Astrocyte (in vitro differentiated cells and primary cell): ENCODE measurements around the gene SARNP. TPM values are rescaled to one million over a fixed set of nuclear protein-coding genes. Genes with fewer than 3 reads are reported as not detected.

ENCODE experiments used
- DNase-seq: peaks from one replicate; pipeline ENCODE4 v3.0.0-alpha.2; 2010; ENCODE audit warnings: low read depth
- FAIRE-seq: peaks from 2 replicates; lab custom pipeline; 2011; peaks lifted over from hg19 to GRCh38; lab: Jason Lieb, UNC
- H2AFZ ChIP-seq: 2 replicates; pipeline ENCODE4 v1.6.0; 2012; ENCODE audit warnings: low read depth, low read length, inconsistent platforms
- H3K27ac ChIP-seq: 2 replicates; pipeline ENCODE4 v1.5.1; 2011; ENCODE audit warnings: low read depth, low read length, inconsistent platforms
- H3K27me3 ChIP-seq: 2 replicates; pipeline ENCODE4 v1.6.0; 2011; ENCODE audit warnings: low read length, inconsistent platforms; ENCODE audit not compliant: insufficient read depth
- H3K36me3 ChIP-seq: 2 replicates; pipeline ENCODE4 v1.5.1; 2011; ENCODE audit warnings: low read length, inconsistent platforms; ENCODE audit not compliant: insufficient read depth
- H3K4me1 ChIP-seq: 2 replicates; pipeline ENCODE4 v1.5.1; 2011; ENCODE audit warnings: low read length, inconsistent platforms; ENCODE audit not compliant: insufficient read depth
- H3K4me2 ChIP-seq: 2 replicates; pipeline ENCODE4 v1.6.0; 2012; ENCODE audit warnings: low read length, inconsistent platforms
- H3K4me3 ChIP-seq: 2 replicates; pipeline ENCODE4 v1.5.1; 2011; ENCODE audit warnings: low read depth, mild to moderate bottlenecking, low read length, inconsistent platforms; ENCODE audit not compliant: insufficient read depth
- H3K79me2 ChIP-seq: 2 replicates; pipeline ENCODE4 v1.6.0; 2012; ENCODE audit warnings: mild to moderate bottlenecking, low read length, inconsistent platforms; ENCODE audit not compliant: insufficient read depth
- H3K9ac ChIP-seq: 2 replicates; pipeline ENCODE4 v1.6.0; 2012; ENCODE audit warnings: mild to moderate bottlenecking, low read length, inconsistent platforms
- H3K9me3 ChIP-seq: 2 replicates; pipeline ENCODE4 v1.5.1; 2012; ENCODE audit warnings: low read depth, mild to moderate bottlenecking, low read length, inconsistent platforms; ENCODE audit not compliant: insufficient read depth
- H4K20me1 ChIP-seq: 2 replicates; pipeline ENCODE4 v1.6.0; 2012; ENCODE audit warnings: low read length, inconsistent platforms; ENCODE audit not compliant: insufficient read depth
- H3K27ac Mint-ChIP-seq: one replicate; pipeline ENCODE4 v1.8.0; 2021; ENCODE audit warnings: mild to moderate bottlenecking, mixed read lengths; ENCODE audit not compliant: unreplicated experiment
- H3K27me3 Mint-ChIP-seq: one replicate; pipeline ENCODE4 v1.8.0; 2021; ENCODE audit warnings: low read depth, mixed read lengths; ENCODE audit not compliant: unreplicated experiment
- H3K36me3 Mint-ChIP-seq: one replicate; pipeline ENCODE4 v1.8.0; 2021; ENCODE audit warnings: low read depth, mixed read lengths; ENCODE audit not compliant: unreplicated experiment
- H3K4me1 Mint-ChIP-seq: one replicate; pipeline ENCODE4 v1.8.0; 2021; ENCODE audit warnings: low read depth, mixed read lengths; ENCODE audit not compliant: unreplicated experiment
- H3K4me3 Mint-ChIP-seq: one replicate; pipeline ENCODE4 v1.8.0; 2021; ENCODE audit warnings: mild to moderate bottlenecking, moderate library complexity, mixed read lengths; ENCODE audit not compliant: unreplicated experiment
- H3K9me3 Mint-ChIP-seq: one replicate; pipeline ENCODE4 v1.8.0; 2021; ENCODE audit warnings: mild to moderate bottlenecking, mixed read lengths; ENCODE audit not compliant: unreplicated experiment
- CTCF ChIP-seq: IDR thresholded peaks from 2 replicates; pipeline ENCODE4 v1.5.1; 2011; ENCODE audit warnings: low read depth, mild to moderate bottlenecking, inconsistent platforms, low read length, moderate library complexity; ENCODE audit not compliant: insufficient read depth
- EZH2 ChIP-seq: IDR thresholded peaks from 2 replicates; pipeline ENCODE4 v1.6.1; 2012; ENCODE audit warnings: mild to moderate bottlenecking, low read length, inconsistent platforms; ENCODE audit not compliant: insufficient read depth
- total RNA-seq: library from RNA; stranded (reverse); gene quantifications from 2 replicates; pipeline ENCODE4 v1.2.1, GENCODE V29; 2021

Gene SARNP
- total RNA-seq, 1 donor from 2014 or later: 105 TPM

GRCh38 chr12:55824726-55825125, 7.2 kb upstream of the SARNP start:
- no peak for DNase-seq
- H3K36me3 Mint-ChIP-seq: peaks cover 10% of the 10 kb centered on the region
- Histone ChIP-seq H3K4me1 (peaks cover 12% of the 10 kb centered on the region), H3K9me3 (no peaks in the 10 kb centered on the region), H3K36me3 (peaks cover 37% of the 10 kb centered on the region), H3K9ac (peak overlapping the region; percentile 22), H3K27me3 (no peaks in the 10 kb centered on the region), H2AFZ (no peak overlapping the region), H3K27ac (no peak overlapping the region), H3K4me3 (no peak overlapping the region), H3K4me2 (peak overlapping the region; percentile 34), H4K20me1 (peaks cover 6% of the 10 kb centered on the region), H3K79me2 (peaks cover 58% of the 10 kb centered on the region)
- TF ChIP-seq CTCF: no peak
- no peak for TF ChIP-seq EZH2
- H3K4me3 Mint-ChIP-seq: peak overlapping the region; percentile 21
- H3K27ac Mint-ChIP-seq: no peak overlapping the region
- FAIRE-seq: no peak
- H3K4me1 Mint-ChIP-seq: peaks cover 22% of the 10 kb centered on the region
- no peaks in the 10 kb centered on the region for H3K27me3 Mint-ChIP-seq
- no peaks in the 10 kb centered on the region for H3K9me3 Mint-ChIP-seq

DNA sequence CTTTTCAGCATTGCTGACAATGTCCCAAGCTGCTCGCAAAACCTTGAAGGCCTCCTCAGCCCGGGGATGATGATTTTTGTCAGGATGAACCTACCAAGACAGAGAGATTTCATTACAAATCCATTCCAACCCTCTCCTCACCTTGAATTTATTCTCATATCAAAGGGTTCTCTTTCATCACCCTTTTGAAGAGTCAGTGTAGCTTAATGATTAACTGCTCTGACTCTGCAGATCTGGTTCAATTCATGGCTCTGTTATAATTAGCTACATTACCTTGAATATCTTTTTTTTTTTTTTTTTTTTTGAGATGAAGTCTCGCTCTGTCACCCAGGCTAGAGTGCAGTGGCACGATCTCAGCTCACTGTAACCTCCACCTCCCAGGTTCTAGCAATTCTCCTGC, 5.9 kb upstream of the SARNP start:
- no peak overlapping the region for H3K27ac Mint-ChIP-seq
- H3K9me3 ChIP-seq: no peaks in the 10 kb centered on the region
- H3K27ac ChIP-seq: no peak overlapping the region
- no peak overlapping the region for H3K9ac ChIP-seq
- H3K4me1 Mint-ChIP-seq: peaks cover 23% of the 10 kb centered on the region
- no peak for DNase-seq
- H3K9me3 Mint-ChIP-seq: no peaks in the 10 kb centered on the region
- peaks cover 6% of the 10 kb centered on the region for H4K20me1 ChIP-seq
- H3K4me3 Mint-ChIP-seq: no peak overlapping the region
- no peaks in the 10 kb centered on the region for H3K27me3 ChIP-seq
- peaks cover 64% of the 10 kb centered on the region for H3K79me2 ChIP-seq
- no peaks in the 10 kb centered on the region for H3K27me3 Mint-ChIP-seq
- no peak for FAIRE-seq
- TF ChIP-seq CTCF (no peak), EZH2 (no peak)
- H3K4me1 ChIP-seq: peaks cover 20% of the 10 kb centered on the region
- H3K36me3 ChIP-seq: peaks cover 45% of the 10 kb centered on the region
- H3K4me2 ChIP-seq: no peak overlapping the region
- no peak overlapping the region for H2AFZ ChIP-seq
- no peak overlapping the region for H3K4me3 ChIP-seq
- H3K36me3 Mint-ChIP-seq: peaks cover 10% of the 10 kb centered on the region

- Histone ChIP-seq H3K36me3 (peaks cover 43% of the 10 kb centered on the region), H3K9ac (no peak overlapping the region), H3K4me2 (no peak overlapping the region), H3K27ac (no peak overlapping the region), H2AFZ (no peak overlapping the region), H4K20me1 (peaks cover 6% of the 10 kb centered on the region), H3K9me3 (no peaks in the 10 kb centered on the region), H3K79me2 (peaks cover 59% of the 10 kb centered on the region), H3K4me3 (no peak overlapping the region), H3K27me3 (no peaks in the 10 kb centered on the region), H3K4me1 (peaks cover 16% of the 10 kb centered on the region)
- Mint-ChIP-seq H3K9me3 (no peaks in the 10 kb centered on the region), H3K4me3 (no peak overlapping the region), H3K36me3 (peaks cover 7% of the 10 kb centered on the region), H3K4me1 (peaks cover 13% of the 10 kb centered on the region), H3K27me3 (no peaks in the 10 kb centered on the region), H3K27ac (no peak overlapping the region)
- FAIRE-seq (no peak), DNase-seq (no peak)
- TF ChIP-seq CTCF (peak; percentile 29), EZH2 (no peak)
Observed at GRCh38 chr12:55822228-55822627, 4.7 kb upstream of the SARNP start.
